Measurements from ENCODE around the gene WBP1L. TPM values are rescaled to one million over a fixed set of nuclear protein-coding genes. Genes with fewer than 3 reads are reported as not detected.
"Not testable (repeated sequence)": the region's sequence is repeated elsewhere in the genome, so short reads cannot be mapped to it uniquely, and the experiment has no call there.

Gene WBP1L
- total RNA-seq, 2 donors from 2014 or later: 136 to 168 TPM

GRCh38 chr10:102819054-102819453 lies 75.3 kb downstream of the WBP1L start:
- Histone ChIP-seq H3K36me3 (no peaks in the 10 kb centered on the region), H3K4me1 (replicated peaks) (no peaks in the 10 kb centered on the region), H3K27ac (peak overlapping the region in 1 of 2 donors; percentile 27), H3K4me3 (no peak overlapping the region), H3K9me3 (no peaks in the 10 kb centered on the region), H3K27me3 (replicated peaks; ENCODE audit: insufficient read depth) (no peaks in the 10 kb centered on the region)
- WGBS: 29% methylated on average over 6 of the region's 6 CpGs
- no peak for TF ChIP-seq POLR2A (IDR thresholded peaks at IDR 0.05)
- TF ChIP-seq POLR2AphosphoS5 (IDR thresholded peaks at IDR 0.05): no peak
- TF ChIP-seq CTCF (IDR thresholded peaks at IDR 0.05): no peak
- no peak for DNase-seq (ENCODE audit: low spot score)
- intact Hi-C loops (cut with DNase I): no loop called here

- H3K9me3 ChIP-seq; H3K36me3 ChIP-seq; H3K4me1 ChIP-seq (replicated peaks); intact Hi-C loops (cut with DNase I); H3K27ac ChIP-seq; H3K4me3 ChIP-seq; H3K27me3 ChIP-seq (replicated peaks; ENCODE audit: insufficient read depth); DNase-seq (ENCODE audit: low spot score): not testable (repeated sequence)
- 92% methylated on average over 5 of the region's 5 CpGs for WGBS
These were observed 76.3 kb downstream of the WBP1L start for GRCh38 chr10:102820008-102820407.

GRCh38 chr10:102822222-102822621 lies 78.5 kb downstream of the WBP1L start:
- H3K27me3 ChIP-seq (replicated peaks; ENCODE audit: insufficient read depth): no peaks in the 10 kb centered on the region
- no peaks in the 10 kb centered on the region for H3K4me1 ChIP-seq (replicated peaks)
- DNase-seq (ENCODE audit: low spot score): no peak
- no peak overlapping the region for H3K4me3 ChIP-seq
- no peaks in the 10 kb centered on the region for H3K36me3 ChIP-seq
- no peak overlapping the region for H3K27ac ChIP-seq
- WGBS: 91% methylated on average over 12 of the region's 12 CpGs
- no peaks in the 10 kb centered on the region for H3K9me3 ChIP-seq
- intact Hi-C loops (cut with DNase I): no loop called here
- TF ChIP-seq CTCF (IDR thresholded peaks at IDR 0.05): no peak
- TF ChIP-seq POLR2AphosphoS5 (IDR thresholded peaks at IDR 0.05): no peak
- no peak for TF ChIP-seq POLR2A (IDR thresholded peaks at IDR 0.05)

- H3K27ac ChIP-seq: no peak overlapping the region
These were observed 80.9 kb downstream of the WBP1L start for GRCh38 chr10:102824664-102825063.

GRCh38 chr10:102826148-102826796 lies 82.5 kb downstream of the WBP1L start:
- DNase-seq (ENCODE audit: low spot score): no peak
- no peak for TF ChIP-seq CTCF (IDR thresholded peaks at IDR 0.05)
- no peak for TF ChIP-seq POLR2AphosphoS5 (IDR thresholded peaks at IDR 0.05)
- no peak for TF ChIP-seq POLR2A (IDR thresholded peaks at IDR 0.05)
- no peaks in the 10 kb centered on the region for H3K4me1 ChIP-seq (replicated peaks)
- H3K36me3 ChIP-seq: no peaks in the 10 kb centered on the region
- WGBS: 87% methylated on average over 9 of the region's 9 CpGs
- no peak overlapping the region for H3K4me3 ChIP-seq
- H3K9me3 ChIP-seq: no peaks in the 10 kb centered on the region
- intact Hi-C loops (cut with DNase I): no loop called here
- H3K27ac ChIP-seq: no peak overlapping the region
- H3K27me3 ChIP-seq (replicated peaks; ENCODE audit: insufficient read depth): no peaks in the 10 kb centered on the region

More at GRCh38 chr10:102824664-102825063, 80.9 kb downstream of the WBP1L start:
- Histone ChIP-seq H3K4me3 (no peak overlapping the region), H3K27me3 (replicated peaks; ENCODE audit: insufficient read depth) (no peaks in the 10 kb centered on the region), H3K9me3 (no peaks in the 10 kb centered on the region), H3K36me3 (no peaks in the 10 kb centered on the region), H3K4me1 (replicated peaks) (no peaks in the 10 kb centered on the region)
- DNase-seq (ENCODE audit: low spot score): no peak
- no peak for TF ChIP-seq POLR2AphosphoS5 (IDR thresholded peaks at IDR 0.05)
- no peak for TF ChIP-seq CTCF (IDR thresholded peaks at IDR 0.05)
- no peak for TF ChIP-seq POLR2A (IDR thresholded peaks at IDR 0.05)
- intact Hi-C loops (cut with DNase I): no loop called here
- 94% methylated on average over 4 of the region's 4 CpGs for WGBS
